CD4-positive, alpha-beta T cell (primary cell): ENCODE measurements around the gene SPIN1. TPM values are rescaled to one million over a fixed set of nuclear protein-coding genes. Genes with fewer than 3 reads are reported as not detected.

Experiments
- ATAC-seq: fragments of 200-7000 bp; cut with Tn5 transposase; one replicate; pipeline ENCODE4 v1.10.0; 2022; ENCODE audit warnings: mild to moderate bottlenecking; ENCODE audit not compliant: poor library complexity
- CTCF ChIA-PET: fragments of 350-600 bp; sonication (Branson Sonifier 250); formaldehyde crosslinking; loops from one replicate; lab custom pipeline; 2021; ENCODE audit warnings: antibody characterized with exemption, inconsistent platforms; lab: Charles Lee
- POLR2A ChIA-PET: fragments of 350-600 bp; sonication (Branson Sonifier 250); formaldehyde crosslinking; loops from one replicate; lab custom pipeline; 2021; ENCODE audit warnings: antibody characterized with exemption, inconsistent platforms; lab: Charles Lee
- DNase-seq, 14 experiments: peaks; one replicate each; pipeline ENCODE4 v3.0.0-alpha.2; 2013 to 2020; ENCODE audit warnings: mixed read lengths in 2 of 14
- H3K27ac ChIP-seq, 2 donors: one replicate each; pipeline versions ENCODE4 v1.5.1 to v1.7.0; 2013; ENCODE audit warnings: low read length in 2 of 2, low read depth in 1 of 2, mild to moderate bottlenecking in 1 of 2
- H3K27me3 ChIP-seq, 2 experiments: 1 replicate in 1 of 2; 2 replicates in 1 of 2; pipeline versions ENCODE4 v1.6.1 to v1.7.0; 2013; ENCODE audit warnings: low read length in 2 of 2, control low read depth in 1 of 2, mild to moderate bottlenecking in 1 of 2, moderate library complexity in 1 of 2; ENCODE audit not compliant: insufficient read depth in 2 of 2, control insufficient read depth in 1 of 2
- H3K36me3 ChIP-seq: one replicate; pipeline ENCODE4 v1.6.1; 2013; ENCODE audit warnings: low read length, control low read depth; ENCODE audit not compliant: insufficient read depth
- H3K4me1 ChIP-seq: one replicate; pipeline ENCODE4 v1.6.1; 2013; ENCODE audit warnings: low read length, control low read depth; ENCODE audit not compliant: insufficient read depth
- H3K4me3 ChIP-seq: one replicate; pipeline ENCODE4 v1.5.1; 2013; ENCODE audit warnings: mild to moderate bottlenecking, low read length, moderate library complexity
- H3K9me3 ChIP-seq, 2 experiments: 1 replicate in 1 of 2; 2 replicates in 1 of 2; pipeline versions ENCODE4 v1.6.1 to v1.7.0; 2013; ENCODE audit warnings: low read length in 2 of 2, mild to moderate bottlenecking in 2 of 2, control low read depth in 1 of 2, moderate library complexity in 1 of 2; ENCODE audit not compliant: control insufficient read depth in 1 of 2, insufficient read depth in 1 of 2
- H3K27ac Mint-ChIP-seq: one replicate; pipeline ENCODE4 v1.8.0; 2020; ENCODE audit warnings: mixed read lengths
- H3K27me3 Mint-ChIP-seq: one replicate; pipeline ENCODE4 v1.8.0; 2021; ENCODE audit warnings: mixed read lengths
- H3K36me3 Mint-ChIP-seq: one replicate; pipeline ENCODE4 v1.8.0; 2021; ENCODE audit warnings: low read depth, mixed read lengths
- H3K4me1 Mint-ChIP-seq: one replicate; pipeline ENCODE4 v1.8.0; 2021; ENCODE audit warnings: low read depth, mixed read lengths
- H3K4me3 Mint-ChIP-seq: one replicate; pipeline ENCODE4 v1.8.0; 2020; ENCODE audit warnings: mild to moderate bottlenecking, mixed read lengths
- H3K9me3 Mint-ChIP-seq: one replicate; pipeline ENCODE4 v1.8.0; 2020; ENCODE audit warnings: mixed read lengths
- CTCF ChIP-seq: fragments of 200-600 bp; IDR thresholded peaks from one replicate; pipeline ENCODE4 v1.8.0; 2022; ENCODE audit warnings: antibody characterized with exemption, mild to moderate bottlenecking
- intact Hi-C, 2 experiments: fragments of 100-400 bp; cut with DNase I in 1 of 2; cut with micrococcal nuclease in 1 of 2; formaldehyde crosslinking; loops; one replicate each; pipeline versions ENCODE4 v1.15.1 to v1.9.0; 2023 to 2025; cut with DNase I, micrococcal nuclease
- total RNA-seq, 174 experiments: library from RNA in 2 of 174; stranded (reverse) in 2 of 174; gene quantifications; one replicate each; pipeline ENCODE4 v1.2.3 and lab custom pipeline; 2021 to 2026

SPIN1 gene
- total RNA-seq, 2 experiments from 2014 or later = 27.7 to 30.3 TPM

GRCh38 chr9:88462191-88462590, 73.9 kb downstream of the SPIN1 start:
- no peak for DNase-seq

GRCh38 chr9:88464851-88465250, 76.6 kb downstream of the SPIN1 start:
- Mint-ChIP-seq H3K27me3 (no peaks in the 10 kb centered on the region), H3K4me1 (no peaks in the 10 kb centered on the region), H3K9me3 (no peaks in the 10 kb centered on the region), H3K27ac (no peak overlapping the region), H3K36me3 (peaks cover 74% of the 10 kb centered on the region), H3K4me3 (no peak overlapping the region)
- Histone ChIP-seq H3K27ac (no peak overlapping the region), H3K4me3 (no peak overlapping the region), H3K4me1 (no peaks in the 10 kb centered on the region), H3K9me3 (no peaks in the 10 kb centered on the region), H3K36me3 (peaks cover 13% of the 10 kb centered on the region), H3K27me3 (no peaks in the 10 kb centered on the region)
- intact Hi-C loops = loop anchor here in 1 of 2 experiments (10.0 kb wide), 1 partner anchor 290 kb away; no protein-coding TSS in a partner anchor
- CTCF ChIA-PET = no interaction called here
- DNase-seq (no peak), ATAC-seq (no peak)
- TF ChIP-seq CTCF = no peak
- POLR2A ChIA-PET = no interaction called here

More at GRCh38 chr9:88462191-88462590, 73.9 kb downstream of the SPIN1 start:
- POLR2A ChIA-PET = no interaction called here
- TF ChIP-seq CTCF = no peak
- Histone ChIP-seq H3K9me3 (no peaks in the 10 kb centered on the region), H3K27ac (no peak overlapping the region), H3K27me3 (no peaks in the 10 kb centered on the region), H3K36me3 (no peaks in the 10 kb centered on the region), H3K4me3 (no peak overlapping the region), H3K4me1 (no peaks in the 10 kb centered on the region)
- Mint-ChIP-seq H3K36me3 (peaks cover 64% of the 10 kb centered on the region), H3K27me3 (no peaks in the 10 kb centered on the region), H3K27ac (no peak overlapping the region), H3K4me1 (no peaks in the 10 kb centered on the region), H3K4me3 (no peak overlapping the region), H3K9me3 (no peaks in the 10 kb centered on the region)
- ATAC-seq = no peak
- intact Hi-C loops = loop anchor here in 1 of 2 experiments (10.0 kb wide), 1 partner anchor 287 kb away; no protein-coding TSS in a partner anchor
- CTCF ChIA-PET = no interaction called here

- Mint-ChIP-seq H3K4me3 (no peak overlapping the region), H3K9me3 (no peaks in the 10 kb centered on the region), H3K36me3 (peaks cover 77% of the 10 kb centered on the region), H3K27me3 (no peaks in the 10 kb centered on the region), H3K4me1 (no peaks in the 10 kb centered on the region), H3K27ac (no peak overlapping the region)
- DNase-seq (no peak), ATAC-seq (no peak)
- no peaks in the 10 kb centered on the region for H3K9me3 ChIP-seq
- CTCF ChIA-PET = interaction anchor here (0.6 kb wide), 1 partner anchor 10 kb away, joined by 3 read pairs; no protein-coding TSS in a partner anchor
- intact Hi-C loops = loop anchor here in 1 of 2 experiments (10.0 kb wide), 1 partner anchor 293 kb away; no protein-coding TSS in a partner anchor
- no peak for TF ChIP-seq CTCF
- H3K27ac ChIP-seq = no peak overlapping the region
- POLR2A ChIA-PET = no interaction called here
- peaks cover 18% of the 10 kb centered on the region for H3K36me3 ChIP-seq
- no peaks in the 10 kb centered on the region for H3K27me3 ChIP-seq
- H3K4me1 ChIP-seq = no peaks in the 10 kb centered on the region
- H3K4me3 ChIP-seq = no peak overlapping the region
Measured at GRCh38 chr9:88468226-88468625, 80.0 kb downstream of the SPIN1 start.
